Activated T-cell treated with anti-CD3 and anti-CD28 coated beads, Interleukin-2, amount 50 U/mL, for 72 hours (primary cell): Measurements from ENCODE around the gene ZNF169. TPM values are rescaled to one million over a fixed set of nuclear protein-coding genes. Genes with fewer than 3 reads are reported as not detected.
"Not testable (repeated sequence)": the region's sequence is repeated elsewhere in the genome, so short reads cannot be mapped to it uniquely, and the experiment has no call there.

Source experiments
- ATAC-seq, 2 donors: fragments of 150-1000 bp; cut with Tn5 transposase; replicated peaks in 1 of 2; 2 replicates each; pipeline ENCODE4 v1.10.0; 2021; ENCODE audit warnings: moderate library complexity in 2 of 2, mild to moderate bottlenecking in 1 of 2
- DNase-seq, 2 donors: peaks; one replicate each; pipeline ENCODE4 v3.0.0; 2021 to 2022; ENCODE audit warnings: mixed read lengths in 1 of 2
- H3K27ac Mint-ChIP-seq: one replicate; pipeline ENCODE4 v1.8.0; 2022; ENCODE audit warnings: mild to moderate bottlenecking, moderate library complexity, mixed read lengths
- H3K27me3 Mint-ChIP-seq: one replicate; pipeline ENCODE4 v1.8.0; 2022; ENCODE audit warnings: low read depth, mixed read lengths
- H3K36me3 Mint-ChIP-seq, 2 donors: one replicate each; pipeline ENCODE4 v1.8.0; 2022; ENCODE audit warnings: mixed read lengths in 2 of 2, mild to moderate bottlenecking in 1 of 2; ENCODE audit not compliant: insufficient read depth in 2 of 2
- H3K4me1 Mint-ChIP-seq: one replicate; pipeline ENCODE4 v1.8.0; 2022; ENCODE audit warnings: low read depth, mixed read lengths
- H3K4me3 Mint-ChIP-seq, 2 donors: one replicate each; pipeline ENCODE4 v1.8.0; 2022; ENCODE audit warnings: mild to moderate bottlenecking in 2 of 2, mixed read lengths in 2 of 2, moderate library complexity in 2 of 2
- H3K9me3 Mint-ChIP-seq, 2 donors: one replicate each; pipeline ENCODE4 v1.8.0; 2022; ENCODE audit warnings: mixed read lengths in 2 of 2
- total RNA-seq, 2 donors: library from RNA; stranded (reverse); gene quantifications; one replicate each; pipeline ENCODE4 v1.2.3, GENCODE V29; 2022

The ZNF169 gene
- total RNA-seq, 2 donors from 2014 or later: 5.0 to 6.4 TPM

DNA sequence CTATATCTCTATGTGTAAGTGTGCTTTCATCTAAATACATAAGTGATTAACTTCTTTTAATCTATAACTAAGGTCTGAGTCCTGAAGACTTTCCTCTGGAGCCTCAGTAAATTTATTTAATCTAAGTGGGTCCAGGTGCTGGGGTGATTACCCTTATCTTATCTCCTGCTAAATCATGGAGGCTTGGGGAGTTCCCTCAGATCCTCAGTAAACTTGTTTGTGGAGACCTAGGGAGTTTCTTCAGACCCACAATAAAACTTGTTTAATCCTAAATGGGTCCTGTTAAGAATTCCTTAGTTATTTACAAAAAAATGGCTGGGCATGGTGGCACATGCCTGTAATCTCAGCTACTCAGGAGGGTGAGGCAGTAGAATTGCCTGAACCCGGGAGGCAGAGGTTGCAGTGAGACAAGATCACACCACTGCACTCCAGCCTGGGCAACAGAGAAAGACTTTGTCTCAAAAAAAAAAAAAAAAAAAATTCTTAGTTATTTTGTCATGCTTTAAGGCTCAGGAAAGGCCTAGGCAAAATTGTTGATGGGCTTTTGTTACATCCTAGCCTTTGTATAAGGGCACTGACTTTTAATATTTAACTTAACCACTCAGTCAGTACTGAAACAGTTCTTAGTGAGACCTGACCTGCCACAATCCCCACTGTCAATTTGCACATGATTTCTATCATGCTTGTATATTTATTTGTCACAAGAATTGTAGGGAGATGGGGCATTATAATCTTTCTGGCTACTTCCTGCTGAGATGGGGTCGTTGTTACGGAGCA is 6.7 kb downstream of the ZNF169 start:
- not testable (repeated sequence) for H3K4me3 Mint-ChIP-seq, ATAC-seq, H3K27ac Mint-ChIP-seq, H3K27me3 Mint-ChIP-seq, H3K9me3 Mint-ChIP-seq, DNase-seq
- H3K36me3 Mint-ChIP-seq: peaks cover 3 to 29% of the 10 kb centered on the region in 2 donors
- peaks cover 17% of the 10 kb centered on the region for H3K4me1 Mint-ChIP-seq

DNA sequence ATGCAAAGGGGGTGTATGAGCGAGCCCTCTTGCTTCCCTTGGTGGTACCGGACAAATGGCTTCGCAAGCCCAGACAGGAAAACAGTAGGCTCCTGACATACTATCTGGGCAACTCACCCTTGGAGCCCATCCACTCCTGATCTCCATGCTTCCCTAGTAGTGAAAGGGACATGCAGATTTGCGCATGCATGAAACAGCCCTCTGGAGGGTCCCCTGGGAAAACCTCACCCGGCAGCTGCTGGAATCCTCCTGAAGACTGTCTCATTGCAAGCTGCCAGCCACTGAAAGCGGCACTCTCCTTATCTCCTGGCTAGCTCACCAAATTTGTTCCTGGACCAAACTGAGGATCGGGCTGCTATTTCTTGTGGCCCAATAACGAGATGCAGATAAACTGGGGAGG is 10.2 kb downstream of the ZNF169 start:
- ATAC-seq: no peak
- Mint-ChIP-seq H3K27me3 (no peaks in the 10 kb centered on the region), H3K36me3 (peaks cover 3 to 24% of the 10 kb centered on the region in 2 donors), H3K9me3 (peaks cover 3% of the 10 kb centered on the region in 2 donors), H3K27ac (no peak overlapping the region), H3K4me1 (peaks cover 15% of the 10 kb centered on the region), H3K4me3 (no peak overlapping the region)
- no peak for DNase-seq

DNA sequence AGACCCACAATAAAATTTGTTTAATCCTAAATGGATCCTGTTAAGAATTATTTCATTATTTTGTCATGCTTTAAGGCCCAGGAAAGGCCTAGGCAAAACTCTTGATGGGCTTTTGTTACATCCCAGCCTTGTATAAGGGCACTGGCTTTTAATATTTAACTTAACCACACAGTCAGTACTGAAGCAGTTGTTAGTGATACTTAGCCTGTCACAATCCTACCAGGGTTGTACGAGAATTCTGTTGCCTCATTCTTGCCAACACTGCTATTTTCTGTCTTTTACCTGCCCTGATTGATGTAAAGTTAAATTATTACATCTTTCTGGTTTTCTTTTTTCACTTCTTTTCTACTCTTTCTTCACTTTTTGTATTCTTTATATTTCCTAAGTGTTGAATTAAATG is 10.9 kb downstream of the ZNF169 start:
- H3K27ac Mint-ChIP-seq: no peak overlapping the region
- no peak overlapping the region for H3K4me3 Mint-ChIP-seq
- H3K27me3 Mint-ChIP-seq: no peaks in the 10 kb centered on the region
- peaks cover 15% of the 10 kb centered on the region for H3K4me1 Mint-ChIP-seq
- H3K36me3 Mint-ChIP-seq: peaks cover 3 to 21% of the 10 kb centered on the region in 2 donors
- peaks cover 3% of the 10 kb centered on the region in 2 donors for H3K9me3 Mint-ChIP-seq
- DNase-seq (no peak), ATAC-seq (peak in 1 of 2 donors; percentile 49)

GRCh38 chr9:94277029-94277428 is 17.9 kb downstream of the ZNF169 start:
- H3K27me3 Mint-ChIP-seq, H3K9me3 Mint-ChIP-seq, ATAC-seq, DNase-seq, H3K4me3 Mint-ChIP-seq: not testable (repeated sequence)
- H3K27ac Mint-ChIP-seq: peak overlapping the region; percentile 78
- H3K36me3 Mint-ChIP-seq: peaks cover 20 to 36% of the 10 kb centered on the region in 2 donors
- peaks cover 18% of the 10 kb centered on the region for H3K4me1 Mint-ChIP-seq

DNA sequence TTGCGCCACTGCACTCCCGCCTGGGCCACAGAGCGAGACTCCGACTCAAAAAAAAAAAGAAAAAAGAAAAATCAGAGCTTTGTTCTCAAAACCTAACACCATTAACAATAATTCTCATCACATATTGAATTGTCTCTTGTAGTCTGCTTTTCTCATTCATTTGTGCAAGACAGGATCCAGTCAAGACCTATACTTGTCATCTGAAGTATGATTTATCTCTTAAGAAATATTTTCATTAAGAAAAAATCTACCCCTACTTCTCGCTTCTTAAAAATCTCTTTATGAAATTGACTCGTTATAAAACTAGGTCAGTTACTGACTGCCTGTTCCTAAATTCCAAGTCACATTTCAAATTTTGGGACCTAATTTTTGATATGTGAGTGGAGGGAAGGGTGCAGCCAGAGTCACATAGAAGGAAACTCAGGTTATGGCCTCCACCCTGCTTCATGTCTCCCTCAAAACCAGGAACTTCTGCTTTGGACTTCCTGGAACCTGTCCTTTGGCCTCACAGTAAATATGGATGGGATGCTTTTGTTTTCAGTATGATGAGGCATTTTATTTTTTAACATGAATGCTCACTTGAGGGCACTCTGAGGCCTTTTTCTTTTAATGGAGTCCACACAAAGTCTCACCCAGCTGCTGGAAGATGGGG is 18.9 kb downstream of the ZNF169 start:
- Mint-ChIP-seq H3K4me1 (peaks cover 8% of the 10 kb centered on the region), H3K27ac (no peak overlapping the region), H3K36me3 (peaks cover 20 to 33% of the 10 kb centered on the region in 2 donors), H3K4me3 (no peak overlapping the region), H3K27me3 (no peaks in the 10 kb centered on the region), H3K9me3 (peaks cover 0 to 9% of the 10 kb centered on the region in 2 donors)
- no peak for ATAC-seq
- no peak for DNase-seq

DNA sequence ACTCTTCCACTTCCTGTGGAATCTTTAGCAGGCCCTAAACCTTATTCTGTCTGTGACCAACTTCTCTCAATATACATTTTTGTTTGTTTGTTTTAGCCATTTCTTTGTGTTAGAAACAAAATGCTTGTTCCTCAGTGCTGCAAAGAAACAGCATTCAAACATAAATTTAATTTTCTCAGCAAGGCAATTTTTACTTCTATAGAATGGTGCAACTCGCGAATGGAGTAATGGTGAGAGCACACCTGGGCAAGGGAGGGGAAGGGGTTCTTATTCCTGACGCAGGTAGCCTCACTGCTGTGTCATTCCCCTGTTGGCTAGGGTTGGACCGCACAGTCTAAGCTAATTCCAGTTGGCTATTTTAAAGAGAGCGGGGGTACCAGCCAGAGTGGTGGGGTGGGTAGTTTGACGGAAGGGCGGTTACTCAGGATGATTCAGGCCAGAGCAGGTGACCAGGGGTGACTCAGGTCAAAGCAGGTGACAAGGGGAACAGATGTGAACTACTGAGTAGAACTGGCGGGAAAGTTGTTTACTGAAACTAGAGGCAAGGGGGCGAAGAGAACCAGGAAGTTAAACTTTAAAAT is 21.4 kb downstream of the ZNF169 start:
- DNase-seq: no peak
- Mint-ChIP-seq H3K4me3 (no peak overlapping the region), H3K27me3 (no peaks in the 10 kb centered on the region), H3K36me3 (peaks cover 20 to 35% of the 10 kb centered on the region in 2 donors), H3K27ac (no peak overlapping the region), H3K9me3 (peaks cover 0 to 9% of the 10 kb centered on the region in 2 donors), H3K4me1 (peaks cover 8% of the 10 kb centered on the region)
- ATAC-seq: no peak

- no peak overlapping the region for H3K4me3 Mint-ChIP-seq
- no peak for DNase-seq
- H3K27me3 Mint-ChIP-seq: no peaks in the 10 kb centered on the region
- peaks cover 0 to 9% of the 10 kb centered on the region in 2 donors for H3K9me3 Mint-ChIP-seq
- H3K36me3 Mint-ChIP-seq: peaks cover 20 to 35% of the 10 kb centered on the region in 2 donors
- no peak for ATAC-seq
- H3K27ac Mint-ChIP-seq: no peak overlapping the region
- peaks cover 8% of the 10 kb centered on the region for H3K4me1 Mint-ChIP-seq
Measured at GRCh38 chr9:94281101-94281500, 22.0 kb downstream of the ZNF169 start.

DNA sequence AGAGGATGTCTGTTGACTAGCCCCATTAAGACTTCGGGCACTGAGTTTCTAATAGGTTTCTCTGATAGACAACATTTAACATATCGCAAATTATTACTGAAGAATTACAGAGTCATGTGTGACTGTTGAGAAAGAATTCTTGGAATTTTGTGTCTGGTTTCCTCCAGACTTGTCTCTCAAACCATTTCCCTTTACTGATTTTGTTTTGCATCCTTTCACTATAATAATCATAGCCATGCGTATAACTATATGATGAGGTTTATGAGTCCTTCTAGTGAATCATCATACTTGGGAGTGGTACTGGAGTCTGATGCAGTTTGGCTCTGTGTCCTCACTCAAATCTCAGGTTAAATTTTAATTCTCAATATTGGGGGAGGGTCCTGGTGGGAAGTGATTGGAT is 27.0 kb downstream of the ZNF169 start:
- Mint-ChIP-seq H3K27ac (no peak overlapping the region), H3K4me3 (no peak overlapping the region), H3K36me3 (peaks cover 7 to 26% of the 10 kb centered on the region in 2 donors), H3K4me1 (peaks cover 4% of the 10 kb centered on the region), H3K27me3 (no peaks in the 10 kb centered on the region), H3K9me3 (peaks cover under 1% of the 10 kb centered on the region in 2 donors)
- DNase-seq: no peak
- ATAC-seq: no peak

GRCh38 chr9:94287877-94288513 is 28.9 kb downstream of the ZNF169 start:
- peaks cover 4% of the 10 kb centered on the region for H3K4me1 Mint-ChIP-seq
- no peak for DNase-seq
- peaks cover 7 to 24% of the 10 kb centered on the region in 2 donors for H3K36me3 Mint-ChIP-seq
- peaks cover 2% of the 10 kb centered on the region in 2 donors for H3K9me3 Mint-ChIP-seq
- ATAC-seq: no peak
- H3K27me3 Mint-ChIP-seq: no peaks in the 10 kb centered on the region
- H3K27ac Mint-ChIP-seq: no peak overlapping the region
- H3K4me3 Mint-ChIP-seq: no peak overlapping the region

GRCh38 chr9:94289691-94290090 is 30.6 kb downstream of the ZNF169 start:
- Mint-ChIP-seq H3K9me3 (peaks cover 2% of the 10 kb centered on the region in 2 donors), H3K4me3 (no peak overlapping the region), H3K27me3 (no peaks in the 10 kb centered on the region), H3K4me1 (peaks cover 4% of the 10 kb centered on the region), H3K27ac (no peak overlapping the region), H3K36me3 (peaks cover 8 to 27% of the 10 kb centered on the region in 2 donors)
- DNase-seq (no peak), ATAC-seq (no peak)

GRCh38 chr9:94298949-94299599 is 40.0 kb downstream of the ZNF169 start:
- Mint-ChIP-seq H3K4me1 (peaks cover 10% of the 10 kb centered on the region), H3K4me3 (no peak overlapping the region)
- no peak for ATAC-seq

DNA sequence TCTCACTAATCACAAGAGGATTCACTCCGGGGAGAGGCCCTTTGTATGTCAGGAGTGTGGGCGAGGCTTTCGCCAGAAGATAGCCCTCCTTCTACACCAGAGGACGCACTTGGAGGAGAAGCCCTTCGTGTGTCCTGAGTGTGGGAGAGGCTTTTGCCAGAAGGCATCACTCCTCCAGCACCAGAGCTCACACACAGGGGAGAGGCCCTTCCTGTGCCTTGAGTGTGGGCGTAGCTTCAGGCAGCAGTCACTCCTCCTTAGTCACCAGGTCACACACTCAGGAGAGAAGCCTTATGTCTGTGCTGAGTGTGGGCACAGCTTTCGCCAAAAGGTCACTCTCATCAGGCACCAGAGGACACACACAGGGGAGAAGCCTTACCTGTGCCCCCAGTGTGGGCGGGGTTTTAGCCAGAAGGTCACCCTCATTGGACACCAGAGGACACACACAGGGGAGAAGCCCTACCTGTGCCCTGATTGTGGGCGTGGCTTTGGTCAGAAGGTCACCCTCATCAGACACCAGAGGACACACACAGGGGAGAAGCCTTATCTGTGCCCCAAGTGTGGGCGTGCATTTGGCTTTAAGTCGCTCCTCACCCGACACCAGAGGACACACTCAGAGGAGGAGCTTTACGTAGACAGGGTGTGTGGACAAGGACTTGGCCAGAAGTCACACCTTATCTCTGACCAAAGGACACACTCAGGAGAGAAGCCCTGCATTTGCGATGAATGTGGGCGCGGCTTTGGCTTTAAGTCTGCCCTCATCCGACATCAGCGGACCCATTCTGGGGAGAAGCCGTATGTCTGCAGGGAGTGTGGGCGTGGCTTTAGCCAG is 41.6 kb downstream of the ZNF169 start:
- Mint-ChIP-seq H3K27me3 (no peaks in the 10 kb centered on the region), H3K36me3 (peaks cover 0 to 9% of the 10 kb centered on the region in 2 donors), H3K4me3 (no peak overlapping the region), H3K4me1 (peaks cover 10% of the 10 kb centered on the region), H3K9me3 (no peaks in the 10 kb centered on the region), H3K27ac (no peak overlapping the region)
- DNase-seq: no peak
- ATAC-seq: peak in 1 of 2 donors; percentile 36

More at GRCh38 chr9:94298949-94299599, 40.0 kb downstream of the ZNF169 start:
- no peak for DNase-seq
- Mint-ChIP-seq H3K27me3 (no peaks in the 10 kb centered on the region), H3K27ac (no peak overlapping the region), H3K36me3 (peaks cover 0 to 11% of the 10 kb centered on the region in 2 donors), H3K9me3 (no peaks in the 10 kb centered on the region)
